Liver (tissue), 3 donors: ENCODE data around the gene PRDX1.

ENCODE experiments used
- GABPA ChIP-seq, 2 donors: IDR thresholded peaks in 1 of 2; conservative IDR thresholded peaks in 1 of 2; 2 replicates each; pipeline ENCODE4 v1.6.1; 2016; ENCODE audit warnings: antibody characterized with exemption in 2 of 2, mild to moderate bottlenecking in 1 of 2, moderate library complexity in 1 of 2
- RAD21 ChIP-seq, 2 donors: IDR thresholded peaks; 2 replicates each; pipeline ENCODE4 v1.6.1; 2016; ENCODE audit warnings: antibody characterized with exemption in 2 of 2, mild to moderate bottlenecking in 2 of 2
- RXRA ChIP-seq, 2 donors: IDR thresholded peaks; 2 replicates each; pipeline ENCODE4 v1.6.1; 2017 to 2018; ENCODE audit warnings: antibody characterized with exemption in 2 of 2, mild to moderate bottlenecking in 1 of 2
- SP1 ChIP-seq: IDR thresholded peaks from 2 replicates; pipeline ENCODE4 v1.6.1; 2018; ENCODE audit warnings: antibody characterized with exemption, mild to moderate bottlenecking
- TAF1 ChIP-seq: conservative IDR thresholded peaks from 2 replicates; pipeline ENCODE4 v1.6.1; 2016; ENCODE audit warnings: antibody characterized with exemption, mild to moderate bottlenecking
- YY1 ChIP-seq: IDR thresholded peaks from 2 replicates; pipeline ENCODE4 v1.6.1; 2016; ENCODE audit warnings: antibody characterized with exemption, mild to moderate bottlenecking
- TF ChIP-seq, protein P1 (sequence below): fragments of 150-350 bp; IDR thresholded peaks from 2 replicates; pipeline ENCODE4 v1.5.1; 2017; ENCODE audit warnings: improper control_type of control experiment, low read depth, low read length; ENCODE audit not compliant: missing input control
- TF ChIP-seq, protein P2 (sequence below): IDR thresholded peaks from 2 replicates; pipeline ENCODE4 v1.6.1; 2016; ENCODE audit warnings: antibody characterized with exemption, mild to moderate bottlenecking
- TF ChIP-seq, protein P3 (sequence below): IDR thresholded peaks from 2 replicates; pipeline ENCODE4 v1.6.1; 2016; ENCODE audit warnings: antibody characterized with exemption
- TF ChIP-seq, protein P4 (sequence below): IDR thresholded peaks from 2 replicates; pipeline ENCODE4 v1.6.1; 2016; ENCODE audit warnings: antibody characterized with exemption
- donor health status: healthy.
- donor health status: healthy.

DNA sequence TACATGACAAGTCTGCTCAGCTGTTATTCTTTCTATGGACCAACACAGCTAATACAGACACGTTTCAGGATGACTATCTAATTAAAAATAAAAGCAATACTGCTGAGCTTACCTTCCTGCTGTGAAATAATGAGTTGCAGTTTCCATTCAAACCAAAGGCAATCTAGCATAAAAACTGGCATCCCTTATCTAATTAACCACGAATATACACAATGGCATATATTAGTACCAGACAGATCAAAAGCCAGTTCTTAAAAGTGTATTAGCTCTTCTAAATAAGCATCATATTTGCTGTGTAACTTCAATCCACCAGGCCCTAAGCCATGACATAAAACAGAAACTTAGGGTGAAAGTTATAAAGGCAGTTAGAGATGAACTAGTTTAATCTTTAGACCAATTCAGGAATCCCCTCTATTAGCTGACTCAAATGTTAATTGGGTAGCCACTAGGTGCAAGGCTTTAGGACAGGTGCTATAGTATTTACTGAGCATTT is 51.3 kb downstream of the PRDX1 start:
- TF ChIP-seq, protein P1, sequence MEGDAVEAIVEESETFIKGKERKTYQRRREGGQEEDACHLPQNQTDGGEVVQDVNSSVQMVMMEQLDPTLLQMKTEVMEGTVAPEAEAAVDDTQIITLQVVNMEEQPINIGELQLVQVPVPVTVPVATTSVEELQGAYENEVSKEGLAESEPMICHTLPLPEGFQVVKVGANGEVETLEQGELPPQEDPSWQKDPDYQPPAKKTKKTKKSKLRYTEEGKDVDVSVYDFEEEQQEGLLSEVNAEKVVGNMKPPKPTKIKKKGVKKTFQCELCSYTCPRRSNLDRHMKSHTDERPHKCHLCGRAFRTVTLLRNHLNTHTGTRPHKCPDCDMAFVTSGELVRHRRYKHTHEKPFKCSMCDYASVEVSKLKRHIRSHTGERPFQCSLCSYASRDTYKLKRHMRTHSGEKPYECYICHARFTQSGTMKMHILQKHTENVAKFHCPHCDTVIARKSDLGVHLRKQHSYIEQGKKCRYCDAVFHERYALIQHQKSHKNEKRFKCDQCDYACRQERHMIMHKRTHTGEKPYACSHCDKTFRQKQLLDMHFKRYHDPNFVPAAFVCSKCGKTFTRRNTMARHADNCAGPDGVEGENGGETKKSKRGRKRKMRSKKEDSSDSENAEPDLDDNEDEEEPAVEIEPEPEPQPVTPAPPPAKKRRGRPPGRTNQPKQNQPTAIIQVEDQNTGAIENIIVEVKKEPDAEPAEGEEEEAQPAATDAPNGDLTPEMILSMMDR: no peak
- TF ChIP-seq TAF1 (no peak), YY1 (no peak), SP1 (no peak), GABPA (IDR thresholded peaks at IDR 0.05 in 1 of 2, conservative IDR thresholded peaks at IDR 0.05 in 1 of 2) (no peak), RAD21 (IDR thresholded peaks at IDR 0.05) (no peak), RXRA (IDR thresholded peaks at IDR 0.05) (no peak)
- TF ChIP-seq, protein P2, sequence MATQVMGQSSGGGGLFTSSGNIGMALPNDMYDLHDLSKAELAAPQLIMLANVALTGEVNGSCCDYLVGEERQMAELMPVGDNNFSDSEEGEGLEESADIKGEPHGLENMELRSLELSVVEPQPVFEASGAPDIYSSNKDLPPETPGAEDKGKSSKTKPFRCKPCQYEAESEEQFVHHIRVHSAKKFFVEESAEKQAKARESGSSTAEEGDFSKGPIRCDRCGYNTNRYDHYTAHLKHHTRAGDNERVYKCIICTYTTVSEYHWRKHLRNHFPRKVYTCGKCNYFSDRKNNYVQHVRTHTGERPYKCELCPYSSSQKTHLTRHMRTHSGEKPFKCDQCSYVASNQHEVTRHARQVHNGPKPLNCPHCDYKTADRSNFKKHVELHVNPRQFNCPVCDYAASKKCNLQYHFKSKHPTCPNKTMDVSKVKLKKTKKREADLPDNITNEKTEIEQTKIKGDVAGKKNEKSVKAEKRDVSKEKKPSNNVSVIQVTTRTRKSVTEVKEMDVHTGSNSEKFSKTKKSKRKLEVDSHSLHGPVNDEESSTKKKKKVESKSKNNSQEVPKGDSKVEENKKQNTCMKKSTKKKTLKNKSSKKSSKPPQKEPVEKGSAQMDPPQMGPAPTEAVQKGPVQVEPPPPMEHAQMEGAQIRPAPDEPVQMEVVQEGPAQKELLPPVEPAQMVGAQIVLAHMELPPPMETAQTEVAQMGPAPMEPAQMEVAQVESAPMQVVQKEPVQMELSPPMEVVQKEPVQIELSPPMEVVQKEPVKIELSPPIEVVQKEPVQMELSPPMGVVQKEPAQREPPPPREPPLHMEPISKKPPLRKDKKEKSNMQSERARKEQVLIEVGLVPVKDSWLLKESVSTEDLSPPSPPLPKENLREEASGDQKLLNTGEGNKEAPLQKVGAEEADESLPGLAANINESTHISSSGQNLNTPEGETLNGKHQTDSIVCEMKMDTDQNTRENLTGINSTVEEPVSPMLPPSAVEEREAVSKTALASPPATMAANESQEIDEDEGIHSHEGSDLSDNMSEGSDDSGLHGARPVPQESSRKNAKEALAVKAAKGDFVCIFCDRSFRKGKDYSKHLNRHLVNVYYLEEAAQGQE: no peak
- TF ChIP-seq, protein P3, sequence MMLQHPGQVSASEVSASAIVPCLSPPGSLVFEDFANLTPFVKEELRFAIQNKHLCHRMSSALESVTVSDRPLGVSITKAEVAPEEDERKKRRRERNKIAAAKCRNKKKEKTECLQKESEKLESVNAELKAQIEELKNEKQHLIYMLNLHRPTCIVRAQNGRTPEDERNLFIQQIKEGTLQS: no peak
- TF ChIP-seq, protein P4, sequence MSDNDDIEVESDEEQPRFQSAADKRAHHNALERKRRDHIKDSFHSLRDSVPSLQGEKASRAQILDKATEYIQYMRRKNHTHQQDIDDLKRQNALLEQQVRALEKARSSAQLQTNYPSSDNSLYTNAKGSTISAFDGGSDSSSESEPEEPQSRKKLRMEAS: no peak
